Measurements from ENCODE around the gene HOMER2.

HOMER2 gene

GRCh38 chr15:82858932-82859331, 93.6 kb downstream of the HOMER2 start:
- DNase-seq (ENCODE audit: low read depth in 3 of 3) = no peak

- DNase-seq (ENCODE audit: low read depth in 3 of 3) = no peak
Observed at GRCh38 chr15:82856397-82857170, 95.9 kb downstream of the HOMER2 start.

DNA sequence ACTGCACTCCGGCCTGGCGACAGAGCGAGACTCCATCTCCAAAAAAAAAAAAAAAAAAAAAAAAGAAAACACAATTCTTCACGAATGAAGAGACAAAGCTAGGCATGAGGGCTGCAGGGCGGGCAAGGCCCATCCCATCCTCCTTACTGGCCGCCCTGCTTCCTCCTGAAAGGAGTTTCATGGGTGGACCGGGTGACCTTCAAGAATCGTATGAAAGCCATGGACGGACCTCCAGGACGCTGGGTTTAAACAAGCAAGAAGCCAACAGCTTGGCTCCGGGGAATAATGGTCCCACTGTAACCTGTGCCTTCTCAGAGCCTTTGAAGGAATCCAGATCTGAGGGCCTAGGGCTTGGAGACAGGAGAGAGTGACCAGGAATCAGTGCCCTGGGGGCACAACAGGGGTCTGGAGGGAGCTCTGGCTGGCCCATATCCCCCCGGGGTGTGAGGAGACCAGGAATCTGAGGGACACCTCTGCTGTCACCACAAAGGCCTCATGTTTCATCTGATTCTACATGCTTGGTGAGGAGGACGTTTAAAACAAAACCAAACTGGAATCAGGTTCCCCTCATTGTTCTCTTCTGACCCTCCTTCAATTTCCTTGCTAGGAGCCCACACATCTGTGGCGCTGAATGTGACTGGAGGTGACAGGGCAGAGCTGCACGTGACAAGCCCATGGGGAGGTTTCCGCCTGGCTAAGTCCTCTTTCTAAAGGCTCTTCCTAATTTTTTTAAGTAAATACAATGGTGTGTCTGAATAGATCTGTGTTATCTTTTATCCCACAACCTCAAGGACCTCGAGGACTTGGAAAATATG, 97.0 kb downstream of the HOMER2 start:
- no peak for DNase-seq (ENCODE audit: low read depth in 3 of 3)

DNA sequence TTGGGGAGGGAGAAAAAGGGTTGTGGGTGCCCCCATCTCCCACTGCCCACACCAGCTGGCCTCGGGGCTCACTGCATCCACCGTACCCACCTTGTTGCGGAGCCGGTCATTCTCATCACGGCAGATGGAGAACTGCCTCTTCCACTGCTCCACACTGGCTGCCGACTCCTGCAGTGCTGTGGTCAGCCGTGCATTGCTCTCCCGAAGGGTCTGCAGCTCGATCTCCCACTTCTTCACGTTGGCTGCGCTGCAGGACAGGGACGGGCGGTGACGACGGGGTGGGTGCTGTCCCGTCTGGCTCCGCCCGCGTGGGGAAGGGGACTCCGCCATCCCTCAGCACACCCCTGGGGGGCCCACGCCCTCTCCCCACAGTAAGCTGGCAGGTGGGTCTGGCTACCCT, 98.0 kb downstream of the HOMER2 start:
- no peak for DNase-seq (ENCODE audit: low read depth in 3 of 3)

DNA sequence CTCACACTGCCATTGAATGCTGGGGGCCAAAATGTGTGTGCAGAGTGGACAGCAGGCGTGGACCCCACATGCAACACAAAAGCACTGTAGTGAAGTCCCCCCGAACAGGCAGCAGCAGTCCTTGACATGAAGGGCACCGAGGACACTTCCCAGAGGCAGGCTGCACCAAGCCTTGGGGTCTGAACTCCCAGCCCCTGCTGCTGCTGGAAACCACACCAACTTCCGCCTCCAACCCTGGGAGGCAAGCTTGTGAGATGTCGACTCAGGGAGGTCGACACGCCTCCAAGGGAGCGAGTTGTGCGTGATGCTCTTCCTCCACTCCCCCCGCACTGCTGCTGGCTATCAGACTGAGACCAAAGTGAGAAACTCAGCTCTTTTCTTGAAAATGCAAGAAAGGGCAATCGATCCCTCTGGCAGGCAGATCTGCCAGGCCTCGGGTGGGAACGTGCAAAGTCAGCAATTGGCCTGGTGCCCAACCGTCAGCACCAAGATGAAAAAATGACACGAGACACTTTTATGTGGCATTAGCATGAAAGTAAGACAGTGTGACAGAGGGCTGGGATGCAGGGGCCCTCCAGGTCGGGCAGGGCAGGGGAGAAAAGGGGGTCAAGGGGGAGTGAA, 99.5 kb downstream of the HOMER2 start:
- DNase-seq (ENCODE audit: low read depth in 3 of 3) = no peak

DNA sequence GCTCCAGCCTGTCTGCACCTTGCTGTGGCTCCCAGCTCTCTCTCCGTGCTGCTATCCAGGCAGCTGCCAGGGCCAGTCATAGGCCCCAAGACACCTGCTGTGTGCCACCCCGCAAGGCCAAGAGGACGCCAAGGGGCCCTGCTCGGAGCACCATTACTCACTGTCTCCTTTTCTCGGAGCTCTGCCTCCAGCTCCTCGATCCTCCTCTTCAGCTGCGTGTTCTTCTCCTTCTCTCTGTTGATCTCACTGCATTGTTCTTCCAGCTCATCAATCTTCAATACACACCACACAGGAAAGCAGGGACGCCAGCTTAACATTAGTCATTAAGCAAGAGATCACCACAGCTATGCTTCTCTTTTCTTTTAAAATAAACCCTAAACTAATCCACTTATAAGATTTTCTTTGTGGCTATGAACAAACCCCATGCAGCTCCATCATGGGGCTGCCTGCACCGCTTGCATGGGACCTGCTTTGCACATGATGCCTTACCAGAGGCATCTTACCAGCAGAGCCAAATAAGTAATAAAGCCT, 100.5 kb downstream of the HOMER2 start:
- DNase-seq (ENCODE audit: low read depth in 3 of 3) = no peak

- DNase-seq (ENCODE audit: low read depth in 3 of 3) = no peak
Observed at GRCh38 chr15:82851306-82851850, 101.1 kb downstream of the HOMER2 start.

DNA sequence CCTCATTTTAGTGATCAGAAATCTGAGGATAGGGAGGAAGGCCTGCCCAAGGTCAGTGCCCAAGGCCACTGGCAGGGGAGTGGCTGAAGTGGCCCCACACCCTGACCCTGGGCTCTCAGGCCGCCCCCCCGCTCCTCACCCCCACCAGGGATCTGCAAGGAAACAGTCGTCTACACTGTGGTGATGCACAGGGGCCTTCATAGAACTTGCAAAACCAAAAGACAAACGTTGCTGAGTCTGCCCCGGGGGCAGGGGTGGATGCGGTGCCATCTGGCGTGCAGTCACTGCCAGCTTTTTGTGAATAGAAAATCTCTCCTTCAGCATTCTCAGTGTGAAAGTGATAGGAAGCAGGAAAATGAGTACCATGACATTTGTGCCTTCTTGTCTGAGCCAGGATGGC, 101.8 kb downstream of the HOMER2 start:
- DNase-seq (ENCODE audit: low read depth in 3 of 3) = no peak

DNA sequence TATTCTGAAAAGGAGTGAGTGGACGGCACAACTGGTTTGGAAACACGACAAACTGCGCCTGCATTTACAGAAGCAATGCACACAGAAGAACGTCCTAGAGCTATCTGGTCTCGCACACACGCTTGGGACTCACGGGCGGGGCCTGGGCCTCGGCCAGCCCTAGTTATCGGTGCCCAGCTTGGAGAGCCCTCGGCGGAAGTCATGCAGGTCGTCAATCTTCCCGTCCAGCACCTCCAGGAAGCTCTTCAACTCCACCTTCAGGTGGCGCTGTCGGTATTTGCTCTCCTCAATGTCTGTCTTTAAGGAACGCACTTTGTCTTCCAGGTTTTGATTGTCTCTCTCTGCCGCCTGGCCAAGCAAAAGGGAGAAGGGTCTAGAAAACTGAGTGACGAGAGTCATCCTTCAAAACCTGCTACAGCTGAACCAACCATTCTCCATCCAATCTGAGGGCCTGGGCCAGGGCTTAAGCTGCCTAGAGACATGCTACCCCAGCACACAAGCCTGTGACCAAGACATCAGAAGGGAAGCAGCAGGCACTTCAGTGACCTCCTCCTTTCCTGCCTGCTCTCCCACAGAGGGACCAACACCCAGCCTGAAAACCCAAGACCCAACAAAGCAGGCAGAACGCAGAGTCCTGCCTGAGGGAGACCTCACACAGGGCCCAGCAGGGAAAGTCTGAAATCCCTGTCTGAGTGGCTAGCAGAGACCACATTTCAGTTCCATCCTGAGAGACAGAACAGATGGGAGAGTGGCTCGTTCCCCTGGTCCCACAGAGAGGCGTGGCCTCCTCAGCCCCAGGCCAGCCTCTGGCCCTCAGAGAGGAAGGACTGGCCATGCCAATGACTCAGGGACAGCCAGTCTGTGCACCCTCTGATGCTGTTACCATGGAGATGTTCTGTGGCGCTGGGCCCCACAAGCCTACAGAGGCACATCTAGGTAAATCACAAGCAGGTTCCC, 102.7 kb downstream of the HOMER2 start:
- peak in 2 of 3 experiments; percentile 11 to 40 for DNase-seq (ENCODE audit: low read depth in 3 of 3)

- no peak for DNase-seq (ENCODE audit: low read depth in 3 of 3)
Observed at GRCh38 chr15:82848241-82848993, 104.1 kb downstream of the HOMER2 start.

GRCh38 chr15:82847703-82848102, 104.8 kb downstream of the HOMER2 start:
- no peak for DNase-seq (ENCODE audit: low read depth in 3 of 3)

DNA sequence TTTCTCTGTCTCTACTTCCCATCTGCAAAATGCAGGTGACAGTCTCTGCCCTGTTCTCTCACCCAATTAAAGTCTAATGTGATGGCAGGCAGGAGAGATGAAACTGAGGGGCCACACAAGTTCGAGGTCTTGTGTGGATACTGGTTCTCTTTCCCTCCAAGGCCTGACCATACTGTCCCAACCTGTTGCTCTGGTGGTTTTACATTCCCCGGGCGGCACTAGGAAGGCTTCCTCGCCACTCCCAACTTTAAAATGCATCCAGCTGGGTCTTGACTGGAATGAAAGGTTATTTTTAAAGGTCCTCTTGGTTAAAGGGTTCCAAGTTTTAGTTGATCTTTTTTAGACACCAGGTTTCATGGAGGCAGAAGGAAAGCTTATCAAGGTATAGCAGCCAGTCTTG, 105.9 kb downstream of the HOMER2 start:
- no peak for DNase-seq (ENCODE audit: low read depth in 3 of 3)

DNA sequence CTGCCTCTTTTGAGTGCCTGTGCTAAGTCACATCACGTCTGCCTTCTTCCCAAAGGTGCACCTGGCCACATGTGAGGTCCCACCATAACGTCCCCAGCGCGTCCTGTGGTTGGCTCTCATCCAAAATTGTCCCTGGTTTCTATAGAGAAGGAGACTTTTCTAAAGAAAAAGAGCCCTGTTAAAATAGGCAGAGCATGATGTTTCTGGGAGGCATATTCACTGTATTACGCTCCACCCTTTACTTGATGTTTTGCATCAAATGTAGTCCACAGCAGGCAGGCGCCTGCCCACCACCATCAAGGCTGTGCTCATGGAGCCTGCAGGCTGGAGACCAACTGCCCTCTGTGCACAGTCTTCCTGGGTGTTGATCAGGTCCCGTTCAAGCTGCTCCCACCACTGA, 106.8 kb downstream of the HOMER2 start:
- DNase-seq (ENCODE audit: low read depth in 3 of 3) = no peak

- no peak for DNase-seq (ENCODE audit: low read depth in 3 of 3)
Observed at GRCh38 chr15:82843566-82843965, 109.0 kb downstream of the HOMER2 start.

- DNase-seq (ENCODE audit: low read depth in 3 of 3) = no peak
Observed at GRCh38 chr15:82840166-82840565, 112.4 kb downstream of the HOMER2 start.

GRCh38 chr15:82839136-82839535, 113.4 kb downstream of the HOMER2 start:
- DNase-seq (ENCODE audit: low read depth in 3 of 3) = no peak

GRCh38 chr15:82838096-82838735, 114.3 kb downstream of the HOMER2 start:
- no peak for DNase-seq (ENCODE audit: low read depth in 3 of 3)

DNA sequence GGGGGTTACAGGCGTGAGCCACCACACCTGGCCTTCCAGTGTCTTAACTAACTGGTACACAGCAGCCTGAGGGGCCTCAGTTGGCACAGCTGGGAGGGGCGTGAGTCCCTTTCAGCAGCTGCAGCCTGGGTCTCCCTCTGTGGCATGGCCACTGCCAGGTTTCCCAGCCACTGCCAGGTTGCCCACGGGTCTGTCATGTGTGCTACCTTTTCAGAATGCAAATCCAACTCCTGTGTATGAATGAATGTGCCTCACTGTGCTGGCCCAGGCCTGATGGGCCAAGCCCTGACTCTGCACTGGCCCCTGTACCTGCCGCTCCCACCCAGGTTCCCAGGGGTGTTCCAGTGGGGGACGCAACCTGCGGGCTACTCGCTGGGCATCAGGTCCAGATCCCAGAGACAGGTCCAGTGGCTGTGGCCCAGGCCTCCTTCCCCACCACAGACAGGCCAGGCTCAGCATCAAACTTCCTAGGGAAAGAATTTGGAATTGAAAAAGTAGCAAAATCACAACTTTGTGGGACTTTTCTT, 117.1 kb downstream of the HOMER2 start:
- DNase-seq (ENCODE audit: low read depth in 3 of 3) = no peak

GRCh38 chr15:82833362-82833682, 119.2 kb downstream of the HOMER2 start:
- DNase-seq (ENCODE audit: low read depth in 3 of 3) = no peak

Data from stimulated activated CD4-positive, alpha-beta T cell treated with anti-CD3 and anti-CD28 coated beads, TNF-alpha, amount 100 ng/mL, for 24 hours (primary cell).